Sigmoid colon (tissue), 7 donors: ENCODE results near the gene OR9A4. TPM values are rescaled to one million over a fixed set of nuclear protein-coding genes. Genes with fewer than 3 reads are reported as not detected.

Source experiments
- DNase-seq: peaks from one replicate; pipeline ENCODE4 v3.0.0-alpha.2; 2019
- H3K27ac ChIP-seq, 4 donors: fragments of 200-600 bp; sonication (generic); one replicate each; pipeline ENCODE4 v1.5.1; 2016 to 2019; ENCODE audit warnings: mild to moderate bottlenecking in 1 of 4
- H3K27me3 ChIP-seq, 3 donors: fragments of 200-600 bp; sonication (generic); one replicate each; pipeline ENCODE4 v1.5.1; 2019; ENCODE audit warnings: mild to moderate bottlenecking in 1 of 3
- H3K36me3 ChIP-seq, 4 donors: fragments of 200-600 bp; sonication (generic); one replicate each; pipeline ENCODE4 v1.5.1; 2016 to 2019
- H3K4me1 ChIP-seq, 4 donors: fragments of 200-600 bp; sonication (generic); one replicate each; pipeline ENCODE4 v1.5.1; 2017 to 2019
- H3K4me3 ChIP-seq, 4 donors: fragments of 200-600 bp; sonication (generic); one replicate each; pipeline ENCODE4 v1.5.1; 2017 to 2019; ENCODE audit warnings: mild to moderate bottlenecking in 2 of 4, moderate library complexity in 1 of 4
- H3K9me3 ChIP-seq, 4 donors: fragments of 200-600 bp in 3 of 4; sonication (generic) in 3 of 4; one replicate each; pipeline versions ENCODE4 v1.5.1 to v1.6.1; 2013 to 2019
- CTCF ChIP-seq, 4 experiments: fragments of 450-650 bp in 3 of 4; fragments of 200-600 bp in 1 of 4; IDR thresholded peaks; one replicate each; pipeline ENCODE4 v1.5.1; 2016 to 2019; ENCODE audit warnings: antibody characterized with exemption in 4 of 4, mild to moderate bottlenecking in 3 of 4, moderate library complexity in 2 of 4
- EP300 ChIP-seq, 4 donors: sonication (generic); formaldehyde crosslinking; IDR thresholded peaks; one replicate each; pipeline ENCODE4 v1.6.1; 2017; ENCODE audit warnings: antibody characterized with exemption in 4 of 4
- POLR2A ChIP-seq, 2 donors: fragments of 450-650 bp; IDR thresholded peaks; one replicate each; pipeline ENCODE4 v1.6.1; 2016; ENCODE audit warnings: antibody characterized with exemption in 2 of 2, mild to moderate bottlenecking in 2 of 2, moderate library complexity in 2 of 2
- POLR2AphosphoS5 ChIP-seq, 4 donors: sonication (generic); formaldehyde crosslinking; IDR thresholded peaks; one replicate each; pipeline ENCODE4 v1.6.1; 2017; ENCODE audit warnings: antibody characterized with exemption in 4 of 4
- WGBS, 2 donors: extraction: QIAGEN DNeasy Blood & Tissue Kit; methylation state at CpG; one replicate each; pipeline ENCODE4 v1.1.7; 2013; 5-methylcytosine and 5-hydroxymethylcytosine counted together
- intact Hi-C: fragments of 100-400 bp; cut with DNase I; formaldehyde crosslinking; loops from one replicate; pipeline ENCODE4 v1.15.1; 2023
- polyA plus RNA-seq, 3 donors: library from polyadenylated mRNA; stranded (reverse); fragments of 200-250 nt; gene quantifications; one replicate each; pipeline ENCODE4 v1.2.3, GENCODE V29; 2013
- total RNA-seq, 4 donors: library from RNA; depleted of rRNA; stranded (reverse); fragments of >200 nt; gene quantifications; one replicate each; pipeline ENCODE4 v1.1.0, GENCODE V29; 2016
- donor health status: healthy with polysubstance abuse.
- donor health status: Bipolar disorder and iron deficiency.
- donor health status: healthy.

The OR9A4 gene, protein sequence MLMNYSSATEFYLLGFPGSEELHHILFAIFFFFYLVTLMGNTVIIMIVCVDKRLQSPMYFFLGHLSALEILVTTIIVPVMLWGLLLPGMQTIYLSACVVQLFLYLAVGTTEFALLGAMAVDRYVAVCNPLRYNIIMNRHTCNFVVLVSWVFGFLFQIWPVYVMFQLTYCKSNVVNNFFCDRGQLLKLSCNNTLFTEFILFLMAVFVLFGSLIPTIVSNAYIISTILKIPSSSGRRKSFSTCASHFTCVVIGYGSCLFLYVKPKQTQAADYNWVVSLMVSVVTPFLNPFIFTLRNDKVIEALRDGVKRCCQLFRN
- total RNA-seq, result not detected
- polyA plus RNA-seq, result not detected

GRCh38 chr7:141916099-141916498 is at the start of gene OR9A4:
Gene OR9A4, plus strand, starts transcription at chr7:141916399. Its CDS starts 2,477 bp downstream, at chr7:141918876.
- no peak within 1 kb of the TSS for H3K27ac ChIP-seq
- WGBS, 2 donors, result 63 to 83% methylated on average over 3 of the region's 3 CpGs
- intact Hi-C loops, result no loop called here
- H3K4me3 ChIP-seq, result no peak within 1 kb of the TSS
- no peak for DNase-seq
- H3K36me3 ChIP-seq, result no peaks in the 10 kb centered on the region
- no peak for TF ChIP-seq CTCF (IDR thresholded peaks at IDR 0.05)
- H3K27me3 ChIP-seq, result no peaks in the 10 kb centered on the region
- no peaks in the 10 kb centered on the region for H3K4me1 ChIP-seq
- H3K9me3 ChIP-seq, result no peaks in the 10 kb centered on the region

- H3K4me1 ChIP-seq, result no peaks in the 10 kb centered on the region
- WGBS, 2 donors, result 92 to 96% methylated on average over 2 of the region's 2 CpGs
- H3K27ac ChIP-seq, result no peak overlapping the region
- intact Hi-C loops, result no loop called here
- H3K27me3 ChIP-seq, result no peaks in the 10 kb centered on the region
- TF ChIP-seq CTCF (IDR thresholded peaks at IDR 0.05), result no peak
- no peak for TF ChIP-seq POLR2A (IDR thresholded peaks at IDR 0.05)
- no peak for TF ChIP-seq POLR2AphosphoS5 (IDR thresholded peaks at IDR 0.05)
- no peak for TF ChIP-seq EP300 (IDR thresholded peaks at IDR 0.05)
- H3K36me3 ChIP-seq, result no peaks in the 10 kb centered on the region
- peaks cover 0 to 3% (median 0%) of the 10 kb centered on the region in 4 donors for H3K9me3 ChIP-seq
- H3K4me3 ChIP-seq, result no peak overlapping the region
- DNase-seq, result no peak
Measured at GRCh38 chr7:141866974-141867373, 49.2 kb upstream of the OR9A4 start.

DNA sequence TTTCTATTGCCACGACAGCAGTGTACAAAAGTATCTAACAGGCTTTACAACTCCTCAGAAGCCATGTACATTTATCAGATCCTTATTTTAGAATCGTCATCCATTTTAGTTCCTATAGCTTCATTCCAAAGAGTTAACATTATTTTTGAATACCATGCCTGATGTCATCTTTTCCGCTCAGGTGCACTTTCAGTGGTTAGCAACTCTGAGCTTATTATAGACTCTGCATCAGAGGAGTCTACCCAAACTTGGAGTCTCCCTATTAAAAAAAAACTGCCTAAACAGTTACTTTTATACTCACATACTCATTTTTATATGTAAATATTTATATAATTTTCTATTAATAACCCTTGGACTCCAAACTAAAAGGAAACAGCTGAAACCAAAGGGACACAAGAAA is 43.3 kb upstream of the OR9A4 start:
- H3K27me3 ChIP-seq, result no peaks in the 10 kb centered on the region
- no peak overlapping the region for H3K27ac ChIP-seq
- no peaks in the 10 kb centered on the region for H3K36me3 ChIP-seq
- no peak for DNase-seq
- peaks cover 0 to 1% (median 0%) of the 10 kb centered on the region in 4 donors for H3K9me3 ChIP-seq
- 92 to 93% methylated on average over 3 of the region's 3 CpGs for WGBS, 2 donors
- TF ChIP-seq EP300 (IDR thresholded peaks at IDR 0.05) (no peak), POLR2AphosphoS5 (IDR thresholded peaks at IDR 0.05) (no peak), CTCF (IDR thresholded peaks at IDR 0.05) (no peak), POLR2A (IDR thresholded peaks at IDR 0.05) (no peak)
- no peak overlapping the region for H3K4me3 ChIP-seq
- H3K4me1 ChIP-seq, result no peaks in the 10 kb centered on the region
- intact Hi-C loops, result no loop called here

DNA sequence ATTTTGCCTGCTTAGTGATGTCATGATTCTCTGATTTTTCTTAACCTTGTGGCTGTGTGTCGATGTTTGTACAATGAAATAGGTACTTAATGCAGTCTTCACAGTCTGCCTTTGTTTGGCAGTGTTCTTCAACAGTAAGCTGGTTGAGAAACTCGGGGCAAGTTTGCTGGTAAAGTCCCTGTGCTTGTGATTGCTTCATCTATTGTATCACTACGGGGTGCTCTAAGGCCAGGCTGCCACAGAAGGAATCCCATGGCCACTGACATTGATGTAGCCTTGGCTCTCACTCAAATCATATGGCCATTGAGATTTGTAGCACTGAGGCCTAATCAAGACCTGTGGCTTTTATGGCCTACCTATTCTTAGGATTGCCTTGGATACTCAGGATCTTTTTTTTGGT is 41.4 kb upstream of the OR9A4 start:
- no peak overlapping the region for H3K27ac ChIP-seq
- intact Hi-C loops, result no loop called here
- WGBS, 2 donors, result 72 to 73% methylated on average over 3 of the region's 3 CpGs
- DNase-seq, result no peak
- TF ChIP-seq CTCF (IDR thresholded peaks at IDR 0.05), result no peak
- no peaks in the 10 kb centered on the region for H3K4me1 ChIP-seq
- H3K9me3 ChIP-seq, result no peaks in the 10 kb centered on the region
- H3K4me3 ChIP-seq, result no peak overlapping the region
- H3K27me3 ChIP-seq, result no peaks in the 10 kb centered on the region
- H3K36me3 ChIP-seq, result no peaks in the 10 kb centered on the region

DNA sequence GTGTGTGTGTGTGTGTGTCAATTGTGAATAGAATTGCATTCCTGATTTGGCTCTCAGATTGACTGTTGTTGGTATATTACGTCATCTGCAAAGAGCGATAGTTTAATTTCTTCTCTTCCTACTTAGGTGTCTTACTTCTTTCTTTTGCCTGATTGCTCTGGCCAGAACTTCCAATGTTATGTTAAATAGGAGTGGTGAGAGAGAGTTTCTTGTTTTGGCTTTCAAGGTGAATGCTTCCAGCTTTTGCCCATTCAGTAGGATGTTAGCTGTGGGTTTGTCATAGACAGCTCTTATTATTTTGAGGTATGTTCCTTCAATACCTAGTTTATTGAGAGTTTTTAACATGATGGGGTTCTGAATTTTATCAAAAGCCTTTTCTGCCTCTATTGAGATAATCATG is 40.7 kb upstream of the OR9A4 start:
- TF ChIP-seq CTCF (IDR thresholded peaks at IDR 0.05) (no peak), POLR2A (IDR thresholded peaks at IDR 0.05) (no peak), POLR2AphosphoS5 (IDR thresholded peaks at IDR 0.05) (no peak), EP300 (IDR thresholded peaks at IDR 0.05) (no peak)
- intact Hi-C loops, result no loop called here

More for the DNA sequence above, 40.7 kb upstream of the OR9A4 start:
- Histone ChIP-seq H3K4me3 (no peak overlapping the region), H3K36me3 (no peaks in the 10 kb centered on the region), H3K27ac (no peak overlapping the region), H3K9me3 (no peaks in the 10 kb centered on the region), H3K27me3 (no peaks in the 10 kb centered on the region), H3K4me1 (no peaks in the 10 kb centered on the region)
- 92 to 96% methylated on average over 2 of the region's 2 CpGs for WGBS, 2 donors
- no peak for DNase-seq
